ENCODE results near the gene JAKMIP1.
A peak's percentile ranks its signal among the peaks of the same experiment; 100 is the strongest.

Gene JAKMIP1

DNA sequence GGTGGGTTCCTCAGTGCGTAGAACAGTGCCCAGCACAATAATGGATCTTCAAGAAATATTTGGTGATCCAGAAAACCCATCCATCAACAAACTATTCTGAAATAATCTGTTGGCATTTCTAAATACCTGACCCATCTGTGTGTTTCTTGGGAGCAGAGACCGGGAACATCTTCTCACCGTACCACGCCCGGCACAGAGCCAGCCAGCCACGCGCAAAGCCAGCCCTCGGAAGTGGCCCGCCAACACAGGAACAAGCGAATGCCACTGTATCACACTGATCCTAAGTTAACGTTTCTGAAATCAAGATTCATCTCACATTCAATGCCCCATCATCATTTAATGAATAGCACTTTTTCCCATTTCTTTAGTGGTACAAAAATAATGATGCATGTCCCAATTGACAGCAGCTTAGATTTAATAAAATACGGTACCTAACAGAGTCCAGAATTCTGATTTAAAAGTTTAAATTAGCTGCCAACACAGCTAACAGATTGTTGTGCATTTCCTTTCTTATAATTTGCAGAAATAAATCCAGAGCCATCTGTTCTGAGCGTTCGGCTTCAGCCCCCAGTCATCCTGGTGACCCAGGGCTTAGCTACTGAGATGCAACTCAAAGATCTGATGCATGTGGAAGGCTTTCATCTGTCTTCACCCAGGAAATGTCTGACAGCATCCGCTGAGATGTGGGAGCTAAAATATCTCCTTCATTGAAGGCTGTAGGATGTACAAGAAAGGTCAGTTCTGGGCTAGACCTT, 44.2 kb downstream of the JAKMIP1 start:
- Mint-ChIP-seq H3K27ac (no peak overlapping the region), H3K4me3 (no peak overlapping the region), H3K27me3 (ENCODE audit: low read depth, poor library complexity) (peaks cover 33% of the 10 kb centered on the region), H3K36me3 (ENCODE audit: low read depth) (no peaks in the 10 kb centered on the region), H3K9me3 (no peaks in the 10 kb centered on the region), H3K4me1 (peaks cover 33% of the 10 kb centered on the region)
- no peak for DNase-seq
- TF ChIP-seq, protein P1, sequence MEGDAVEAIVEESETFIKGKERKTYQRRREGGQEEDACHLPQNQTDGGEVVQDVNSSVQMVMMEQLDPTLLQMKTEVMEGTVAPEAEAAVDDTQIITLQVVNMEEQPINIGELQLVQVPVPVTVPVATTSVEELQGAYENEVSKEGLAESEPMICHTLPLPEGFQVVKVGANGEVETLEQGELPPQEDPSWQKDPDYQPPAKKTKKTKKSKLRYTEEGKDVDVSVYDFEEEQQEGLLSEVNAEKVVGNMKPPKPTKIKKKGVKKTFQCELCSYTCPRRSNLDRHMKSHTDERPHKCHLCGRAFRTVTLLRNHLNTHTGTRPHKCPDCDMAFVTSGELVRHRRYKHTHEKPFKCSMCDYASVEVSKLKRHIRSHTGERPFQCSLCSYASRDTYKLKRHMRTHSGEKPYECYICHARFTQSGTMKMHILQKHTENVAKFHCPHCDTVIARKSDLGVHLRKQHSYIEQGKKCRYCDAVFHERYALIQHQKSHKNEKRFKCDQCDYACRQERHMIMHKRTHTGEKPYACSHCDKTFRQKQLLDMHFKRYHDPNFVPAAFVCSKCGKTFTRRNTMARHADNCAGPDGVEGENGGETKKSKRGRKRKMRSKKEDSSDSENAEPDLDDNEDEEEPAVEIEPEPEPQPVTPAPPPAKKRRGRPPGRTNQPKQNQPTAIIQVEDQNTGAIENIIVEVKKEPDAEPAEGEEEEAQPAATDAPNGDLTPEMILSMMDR (IDR thresholded peaks at IDR 0.05) = no peak

DNA sequence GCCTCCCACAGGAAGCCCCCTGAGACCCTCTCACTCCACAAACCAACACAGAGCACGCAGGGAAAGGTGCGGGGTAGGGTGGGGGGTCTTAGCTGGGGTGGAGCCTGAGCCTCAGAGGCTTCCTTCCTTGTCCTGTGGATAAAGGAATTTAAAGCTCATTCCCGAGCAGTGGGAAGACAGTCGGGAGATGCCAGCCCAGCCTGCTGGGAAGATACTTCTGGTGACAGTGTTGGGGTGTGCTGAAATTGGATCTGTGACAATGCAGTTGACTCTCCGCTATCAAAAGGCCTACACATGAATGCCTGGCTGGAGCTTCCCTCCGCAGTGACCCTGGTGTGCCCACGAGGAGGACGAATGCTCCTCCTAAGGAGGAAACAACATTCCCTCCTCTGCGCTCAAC, 45.5 kb downstream of the JAKMIP1 start:
- TF ChIP-seq, protein P1 (IDR thresholded peaks at IDR 0.05) = no peak
- H3K27ac Mint-ChIP-seq = peak overlapping the region; percentile 36
- peaks cover 33% of the 10 kb centered on the region for H3K4me1 Mint-ChIP-seq
- no peak overlapping the region for H3K4me3 Mint-ChIP-seq
- peaks cover 30% of the 10 kb centered on the region for H3K27me3 Mint-ChIP-seq (ENCODE audit: low read depth, poor library complexity)
- H3K9me3 Mint-ChIP-seq = no peaks in the 10 kb centered on the region
- H3K36me3 Mint-ChIP-seq (ENCODE audit: low read depth) = no peaks in the 10 kb centered on the region
- DNase-seq = no peak

DNA sequence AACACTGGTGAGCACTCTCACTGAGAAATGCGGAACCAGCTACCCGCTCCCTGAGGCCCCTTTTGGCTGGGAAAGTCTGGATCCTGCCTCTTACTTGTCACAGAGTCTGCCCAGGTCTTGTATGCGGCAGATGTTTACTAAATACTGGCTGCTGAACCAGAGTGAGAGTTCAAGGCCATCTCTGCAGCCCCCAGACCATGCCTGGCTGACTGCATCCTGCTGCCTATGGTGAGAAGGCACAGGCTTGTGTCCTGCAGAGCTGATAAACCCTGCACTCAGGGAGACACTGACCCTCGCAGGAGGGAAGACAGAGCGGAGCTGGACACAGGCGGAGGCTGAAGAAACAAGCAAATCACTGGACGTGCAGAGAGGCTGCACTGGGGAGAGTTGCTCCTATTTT, 46.5 kb downstream of the JAKMIP1 start:
- H3K36me3 Mint-ChIP-seq (ENCODE audit: low read depth) = no peaks in the 10 kb centered on the region
- peak; percentile 29 for DNase-seq

DNA sequence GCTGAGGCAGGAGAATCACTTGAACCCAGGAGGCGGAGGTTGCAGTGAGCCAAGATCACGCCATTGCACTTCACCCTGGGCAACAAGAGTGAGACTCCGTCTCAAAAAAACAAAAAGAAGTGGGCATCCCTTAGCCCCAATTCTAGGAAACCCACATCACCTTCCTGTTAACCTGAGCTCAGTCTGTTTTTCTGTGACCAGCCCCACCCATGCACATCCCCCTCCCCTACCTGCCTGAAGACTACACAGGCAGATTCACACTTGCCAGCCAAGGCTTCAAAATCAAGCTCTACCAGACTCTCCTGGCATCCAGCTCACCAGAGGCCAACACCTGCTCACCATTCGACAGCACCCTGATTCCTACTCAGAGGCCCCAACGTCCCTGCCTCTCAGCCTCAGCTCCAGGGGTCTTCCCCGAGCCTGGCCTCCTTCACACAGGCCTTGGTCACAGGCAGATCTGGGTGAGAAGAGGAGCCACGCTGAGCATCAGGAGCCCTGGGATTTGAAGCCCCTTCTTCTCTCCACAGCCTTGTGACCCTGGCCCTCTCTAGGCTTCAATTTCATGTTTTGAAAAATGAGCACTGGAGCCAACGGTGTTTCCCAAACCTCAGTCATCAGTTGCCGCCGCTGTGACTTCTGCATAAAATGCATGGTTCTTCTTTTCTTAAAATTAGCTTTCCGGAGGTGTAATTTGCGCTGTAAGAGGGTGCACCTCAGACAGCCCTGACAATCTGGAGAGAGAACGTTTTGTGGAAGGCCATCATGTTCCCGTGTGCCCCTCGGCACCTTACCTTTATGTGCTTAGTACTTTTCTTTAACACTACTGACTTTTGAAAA, 47.3 kb downstream of the JAKMIP1 start:
- TF ChIP-seq, protein P1 (IDR thresholded peaks at IDR 0.05) = no peak
- no peaks in the 10 kb centered on the region for H3K9me3 Mint-ChIP-seq
- H3K4me1 Mint-ChIP-seq = peaks cover 33% of the 10 kb centered on the region
- peaks cover 29% of the 10 kb centered on the region for H3K27me3 Mint-ChIP-seq (ENCODE audit: low read depth, poor library complexity)
- H3K36me3 Mint-ChIP-seq (ENCODE audit: low read depth) = no peaks in the 10 kb centered on the region
- no peak for DNase-seq
- H3K27ac Mint-ChIP-seq = peak overlapping the region; percentile 52
- no peak overlapping the region for H3K4me3 Mint-ChIP-seq

More for the DNA sequence above, 46.5 kb downstream of the JAKMIP1 start:
- H3K27ac Mint-ChIP-seq = no peak overlapping the region
- H3K9me3 Mint-ChIP-seq = no peaks in the 10 kb centered on the region
- TF ChIP-seq, protein P1 (IDR thresholded peaks at IDR 0.05) = no peak
- no peak overlapping the region for H3K4me3 Mint-ChIP-seq
- H3K4me1 Mint-ChIP-seq = peaks cover 33% of the 10 kb centered on the region
- H3K27me3 Mint-ChIP-seq (ENCODE audit: low read depth, poor library complexity) = peaks cover 31% of the 10 kb centered on the region

DNA sequence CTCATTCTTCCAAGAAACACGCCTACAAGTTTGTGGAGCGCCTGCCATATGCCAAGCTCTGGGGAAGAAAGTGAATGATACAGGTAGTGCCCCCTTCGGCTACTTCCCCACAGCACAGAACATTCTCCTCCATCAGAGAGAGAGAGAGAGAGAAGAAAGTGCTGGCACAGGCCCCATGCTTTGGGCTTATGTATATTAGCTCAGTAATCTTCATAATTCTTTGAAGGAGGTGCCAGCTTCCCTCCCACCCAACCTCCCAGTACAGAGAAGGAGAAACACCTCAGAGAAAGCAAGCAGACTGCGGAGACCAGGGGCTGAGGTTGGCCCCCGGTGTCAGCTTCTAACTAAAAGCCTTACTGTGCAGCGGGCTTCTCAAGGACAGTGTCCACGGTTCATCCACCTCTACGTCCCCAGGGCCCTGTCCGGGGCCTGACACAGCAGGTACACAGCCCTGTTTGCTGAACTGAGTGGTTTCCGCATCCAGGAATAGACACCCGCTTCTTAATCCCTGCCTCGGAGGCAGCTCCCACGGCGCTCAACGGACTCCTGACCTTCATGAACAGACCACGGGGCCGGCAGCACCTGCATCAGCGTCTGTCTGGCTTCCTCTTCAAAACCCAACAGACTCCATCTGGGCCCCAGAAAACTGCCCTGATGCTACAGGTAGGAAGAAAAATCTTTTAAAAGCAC, 50.2 kb downstream of the JAKMIP1 start:
- no peak overlapping the region for H3K4me3 Mint-ChIP-seq
- no peak overlapping the region for H3K27ac Mint-ChIP-seq
- DNase-seq = no peak
- TF ChIP-seq, protein P1 (IDR thresholded peaks at IDR 0.05) = no peak
- H3K9me3 Mint-ChIP-seq = peaks cover under 1% of the 10 kb centered on the region
- H3K27me3 Mint-ChIP-seq (ENCODE audit: low read depth, poor library complexity) = peaks cover 19% of the 10 kb centered on the region
- H3K4me1 Mint-ChIP-seq = peaks cover 31% of the 10 kb centered on the region
- H3K36me3 Mint-ChIP-seq (ENCODE audit: low read depth) = no peaks in the 10 kb centered on the region
